Thyroid gland (tissue), 4 donors: ENCODE results near the gene CLEC20A. TPM values are rescaled to one million over a fixed set of nuclear protein-coding genes. Genes with fewer than 3 reads are reported as not detected.

Experiments used
- DNase-seq, 2 donors: peaks; one replicate each; pipeline ENCODE4 v3.0.0-alpha.2; 2019
- H3K27ac ChIP-seq, 3 donors: fragments of 200-600 bp; sonication (generic); 1 replicate in 2 of 3; 2 replicates in 1 of 3; pipeline ENCODE4 v1.5.1; 2016 to 2019; ENCODE audit warnings: mild to moderate bottlenecking in 1 of 3, moderate library complexity in 1 of 3
- H3K27me3 ChIP-seq: fragments of 200-600 bp; sonication (generic); one replicate; pipeline ENCODE4 v1.5.1; 2019
- H3K36me3 ChIP-seq, 2 donors: fragments of 200-600 bp; sonication (generic); one replicate each; pipeline ENCODE4 v1.5.1; 2016 to 2019
- H3K4me1 ChIP-seq, 2 donors: fragments of 200-600 bp; sonication (generic); one replicate each; pipeline ENCODE4 v1.5.1; 2017 to 2019
- H3K4me3 ChIP-seq, 3 donors: fragments of 200-600 bp; sonication (generic); replicated peaks in 1 of 3; 1 replicate in 2 of 3; 2 replicates in 1 of 3; pipeline ENCODE4 v1.5.1; 2016; ENCODE audit warnings: mild to moderate bottlenecking in 1 of 3
- H3K9me3 ChIP-seq: fragments of 200-600 bp; sonication (generic); one replicate; pipeline ENCODE4 v1.5.1; 2017
- POLR2A ChIP-seq, 2 donors: fragments of 450-650 bp; IDR thresholded peaks; one replicate each; pipeline ENCODE4 v1.6.1; 2017; ENCODE audit warnings: antibody characterized with exemption in 2 of 2, mild to moderate bottlenecking in 2 of 2, moderate library complexity in 1 of 2
- WGBS, 2 donors: methylation state at CpG; one replicate each; pipeline ENCODE4 v1.1.5; 2017; 5-methylcytosine and 5-hydroxymethylcytosine counted together
- intact Hi-C: fragments of 100-400 bp; cut with DNase I; formaldehyde crosslinking; loops from one replicate; pipeline ENCODE4 v1.15.1; 2023
- total RNA-seq, 4 donors: library from RNA; depleted of rRNA; stranded (reverse); fragments of >200 nt; gene quantifications; one replicate each; pipeline ENCODE4 v1.2.3, GENCODE V29; 2016
- TF ChIP-seq, protein P1 (sequence below), 6 experiments: fragments of 200-600 bp in 3 of 6; fragments of 450-650 bp in 3 of 6; sonication (generic) in 3 of 6; IDR thresholded peaks; one replicate each; pipeline ENCODE4 v1.5.1; 2016 to 2019; ENCODE audit warnings: antibody characterized with exemption in 6 of 6, mild to moderate bottlenecking in 2 of 6, inconsistent platforms in 1 of 6, moderate library complexity in 1 of 6

Gene CLEC20A
- total RNA-seq, 4 donors from 2014 or later = not detected

DNA sequence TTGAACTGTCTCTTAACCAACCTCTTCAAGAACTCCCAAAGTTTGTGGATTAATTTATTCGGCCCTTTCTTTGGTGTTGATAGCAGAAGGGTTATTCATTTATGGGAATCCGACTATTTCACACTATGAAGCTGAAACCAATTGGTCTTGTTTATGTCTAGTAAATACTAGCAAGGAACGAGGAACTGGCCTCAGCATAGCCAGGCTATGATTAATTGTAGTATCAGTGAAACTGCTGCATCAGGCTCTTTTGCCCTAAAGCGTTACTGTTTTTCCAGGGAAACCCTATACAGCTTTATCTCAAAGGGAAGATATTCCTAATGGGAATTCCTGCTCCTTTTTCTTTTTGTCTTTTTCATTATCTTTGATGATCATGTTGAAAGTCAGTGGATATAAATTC lies 35.1 kb downstream of the CLEC20A start:
- no peak overlapping the region for H3K4me3 ChIP-seq
- no peaks in the 10 kb centered on the region for H3K9me3 ChIP-seq
- no peak overlapping the region for H3K27ac ChIP-seq
- WGBS, 2 donors = 90 to 94% methylated on average over 4 of the region's 4 CpGs
- TF ChIP-seq, protein P1, sequence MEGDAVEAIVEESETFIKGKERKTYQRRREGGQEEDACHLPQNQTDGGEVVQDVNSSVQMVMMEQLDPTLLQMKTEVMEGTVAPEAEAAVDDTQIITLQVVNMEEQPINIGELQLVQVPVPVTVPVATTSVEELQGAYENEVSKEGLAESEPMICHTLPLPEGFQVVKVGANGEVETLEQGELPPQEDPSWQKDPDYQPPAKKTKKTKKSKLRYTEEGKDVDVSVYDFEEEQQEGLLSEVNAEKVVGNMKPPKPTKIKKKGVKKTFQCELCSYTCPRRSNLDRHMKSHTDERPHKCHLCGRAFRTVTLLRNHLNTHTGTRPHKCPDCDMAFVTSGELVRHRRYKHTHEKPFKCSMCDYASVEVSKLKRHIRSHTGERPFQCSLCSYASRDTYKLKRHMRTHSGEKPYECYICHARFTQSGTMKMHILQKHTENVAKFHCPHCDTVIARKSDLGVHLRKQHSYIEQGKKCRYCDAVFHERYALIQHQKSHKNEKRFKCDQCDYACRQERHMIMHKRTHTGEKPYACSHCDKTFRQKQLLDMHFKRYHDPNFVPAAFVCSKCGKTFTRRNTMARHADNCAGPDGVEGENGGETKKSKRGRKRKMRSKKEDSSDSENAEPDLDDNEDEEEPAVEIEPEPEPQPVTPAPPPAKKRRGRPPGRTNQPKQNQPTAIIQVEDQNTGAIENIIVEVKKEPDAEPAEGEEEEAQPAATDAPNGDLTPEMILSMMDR (IDR thresholded peaks at IDR 0.05) = no peak
- TF ChIP-seq POLR2A (IDR thresholded peaks at IDR 0.05) = no peak
- H3K4me1 ChIP-seq = no peaks in the 10 kb centered on the region
- H3K36me3 ChIP-seq = peaks cover 0 to 1% of the 10 kb centered on the region in 2 donors
- no peak for DNase-seq
- intact Hi-C loops = no loop called here
- H3K27me3 ChIP-seq = no peaks in the 10 kb centered on the region

DNA sequence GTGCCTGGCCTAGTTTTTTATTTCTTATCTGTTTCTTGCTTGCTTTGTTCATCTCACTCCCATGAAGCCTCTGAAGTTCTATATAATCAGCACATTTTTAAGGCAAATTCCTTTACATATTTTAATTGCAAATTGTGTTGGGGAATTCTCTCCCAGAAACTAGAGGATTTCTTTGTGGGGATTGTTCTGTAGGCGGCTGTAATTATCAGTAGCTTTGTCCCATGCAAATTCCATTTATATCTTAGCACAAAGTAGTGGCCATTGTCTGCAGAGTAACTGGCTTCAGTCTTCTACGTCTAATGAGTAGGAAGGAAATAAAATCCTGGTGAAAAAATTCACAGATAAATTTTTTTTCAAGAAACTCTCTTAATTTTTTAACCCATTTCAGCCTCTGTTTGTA lies 35.7 kb downstream of the CLEC20A start:
- peaks cover 0 to 3% of the 10 kb centered on the region in 2 donors for H3K36me3 ChIP-seq
- TF ChIP-seq, protein P1 (IDR thresholded peaks at IDR 0.05) = no peak
- TF ChIP-seq POLR2A (IDR thresholded peaks at IDR 0.05) = no peak
- no peaks in the 10 kb centered on the region for H3K9me3 ChIP-seq
- H3K27me3 ChIP-seq = no peaks in the 10 kb centered on the region
- no peak overlapping the region for H3K27ac ChIP-seq
- 83 to 94% methylated on average over 2 of the region's 2 CpGs for WGBS, 2 donors
- no peak overlapping the region for H3K4me3 ChIP-seq
- DNase-seq = no peak
- intact Hi-C loops = no loop called here
- H3K4me1 ChIP-seq = no peaks in the 10 kb centered on the region

DNA sequence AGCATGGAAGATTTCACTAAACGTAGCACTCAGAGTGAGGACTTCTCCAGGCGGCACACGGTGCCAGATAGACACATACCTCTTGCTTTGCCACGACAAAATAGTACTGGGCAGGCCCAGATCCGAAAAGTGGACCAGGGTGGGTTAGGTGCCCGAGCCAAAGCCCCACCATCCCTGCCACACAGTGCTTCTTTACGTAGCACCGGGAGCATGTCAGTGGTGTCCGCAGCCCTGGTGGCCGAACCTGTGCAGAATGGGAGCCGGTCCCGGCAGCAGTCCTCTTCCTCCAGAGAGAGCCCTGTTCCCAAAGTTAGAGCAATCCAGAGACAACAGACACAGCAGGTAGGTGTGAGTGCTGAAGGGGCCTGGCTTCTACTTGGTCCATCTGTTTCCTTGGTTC lies 38.6 kb downstream of the CLEC20A start:
- WGBS, 2 donors = 91% methylated on average over 11 to 12 of the region's 12 CpGs
- H3K36me3 ChIP-seq = peaks cover 0 to 3% of the 10 kb centered on the region in 2 donors
- H3K27ac ChIP-seq = no peak overlapping the region
- no peaks in the 10 kb centered on the region for H3K27me3 ChIP-seq
- intact Hi-C loops = no loop called here
- no peak overlapping the region for H3K4me3 ChIP-seq
- TF ChIP-seq, protein P1 (IDR thresholded peaks at IDR 0.05) = no peak
- no peak for TF ChIP-seq POLR2A (IDR thresholded peaks at IDR 0.05)
- no peak for DNase-seq
- H3K9me3 ChIP-seq = no peaks in the 10 kb centered on the region
- no peaks in the 10 kb centered on the region for H3K4me1 ChIP-seq

DNA sequence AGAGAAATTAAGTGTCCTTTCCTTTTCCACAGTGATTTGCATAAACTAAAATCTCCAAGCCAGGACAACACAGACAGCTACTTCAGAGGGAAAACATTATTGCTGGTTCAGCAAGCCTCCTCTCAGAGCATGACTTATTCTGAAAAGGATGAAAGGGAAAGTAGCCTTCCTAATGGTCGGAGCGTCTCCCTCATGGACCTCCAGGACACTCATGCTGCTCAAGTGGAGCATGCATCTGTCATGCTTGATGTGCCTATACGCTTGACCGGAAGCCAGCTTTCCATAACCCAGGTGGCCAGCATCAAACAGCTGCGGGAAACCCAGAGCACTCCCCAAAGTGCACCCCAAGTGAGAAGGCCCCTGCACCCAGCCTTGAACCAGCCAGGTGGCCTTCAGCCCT lies 39.1 kb downstream of the CLEC20A start:
- Histone ChIP-seq H3K9me3 (no peaks in the 10 kb centered on the region), H3K4me1 (no peaks in the 10 kb centered on the region), H3K27me3 (no peaks in the 10 kb centered on the region), H3K27ac (no peak overlapping the region), H3K4me3 (no peak overlapping the region), H3K36me3 (peaks cover 0 to 3% of the 10 kb centered on the region in 2 donors)
- TF ChIP-seq, protein P1 (IDR thresholded peaks at IDR 0.05) = no peak
- TF ChIP-seq POLR2A (IDR thresholded peaks at IDR 0.05) = no peak
- intact Hi-C loops = no loop called here
- no peak for DNase-seq
- WGBS, 2 donors = 79 to 89% methylated on average over 5 of the region's 5 CpGs

DNA sequence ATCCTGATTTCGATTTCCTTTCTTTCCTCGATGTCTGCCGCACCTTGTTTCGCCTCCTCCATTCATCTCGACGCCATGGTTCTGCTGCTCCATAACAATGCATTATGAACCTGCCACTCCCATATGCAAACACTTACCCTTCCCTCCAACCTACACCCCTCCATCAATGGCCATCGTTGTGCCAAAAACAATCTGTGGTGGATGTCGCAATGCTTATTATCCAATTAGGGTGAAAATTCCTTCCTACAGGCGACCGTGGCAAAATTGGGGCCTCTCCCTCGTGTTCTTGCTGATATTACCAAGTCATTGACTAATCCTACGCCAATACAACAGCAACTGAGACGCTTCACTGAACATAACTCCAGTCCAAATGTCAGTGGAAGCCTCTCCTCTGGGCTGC lies 40.3 kb downstream of the CLEC20A start:
- intact Hi-C loops = no loop called here
- WGBS, 2 donors = 91 to 92% methylated on average over 13 of the region's 13 CpGs
- H3K36me3 ChIP-seq = peaks cover 3 to 5% of the 10 kb centered on the region in 2 donors
- no peak overlapping the region for H3K4me3 ChIP-seq
- no peak overlapping the region for H3K27ac ChIP-seq
- no peaks in the 10 kb centered on the region for H3K4me1 ChIP-seq
- H3K27me3 ChIP-seq = no peaks in the 10 kb centered on the region
- no peak for DNase-seq
- TF ChIP-seq, protein P1 (IDR thresholded peaks at IDR 0.05) = no peak
- no peak for TF ChIP-seq POLR2A (IDR thresholded peaks at IDR 0.05)
- no peaks in the 10 kb centered on the region for H3K9me3 ChIP-seq
